A172 (cell line): ENCODE data around the gene NOG. TPM values are rescaled to one million over a fixed set of nuclear protein-coding genes. Genes with fewer than 3 reads are reported as not detected.

Source experiments
- DNase-seq: peaks from one replicate; pipeline ENCODE4 v3.0.0-alpha.2; 2015; ENCODE audit warnings: low spot score
- total RNA-seq: library from RNA; depleted of rRNA; stranded (reverse); fragments of >200 nt; shearing (Covaris generic); gene quantifications from 2 replicates; pipeline ENCODE4 v1.2.3, GENCODE V29; 2014; rRNA removed

NOG gene
- total RNA-seq, 1 experiment from 2014 or later = 94.6 TPM

GRCh38 chr17:56635641-56636040 lies 42.1 kb downstream of the NOG start:
- peak; percentile 52 for DNase-seq

- DNase-seq = no peak
Measured at GRCh38 chr17:56636265-56636664, 42.8 kb downstream of the NOG start.

DNA sequence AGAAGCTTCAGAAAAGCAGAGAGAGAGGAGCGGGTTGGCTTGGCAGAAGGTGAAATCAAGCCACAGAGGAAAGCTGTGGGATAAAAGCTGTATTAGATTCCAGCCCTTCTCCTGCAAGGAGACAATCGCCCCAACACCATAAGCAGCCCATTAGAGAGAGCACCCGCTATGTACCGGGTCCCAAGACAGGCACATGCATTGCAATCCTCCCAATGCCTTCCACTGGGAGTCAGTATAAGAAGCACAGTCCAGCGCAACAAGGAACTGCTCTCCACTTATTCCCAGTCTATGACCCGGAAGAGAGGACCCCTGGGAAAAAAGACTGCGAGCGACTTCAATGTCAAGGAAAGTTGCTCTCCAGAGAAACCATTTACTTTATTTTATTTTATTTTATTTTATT lies 43.8 kb downstream of the NOG start:
- DNase-seq = no peak

- DNase-seq = no peak
Measured at GRCh38 chr17:56638591-56639051, 45.1 kb downstream of the NOG start.

- DNase-seq = no peak
Measured at GRCh38 chr17:56639517-56639916, 46.0 kb downstream of the NOG start.

DNA sequence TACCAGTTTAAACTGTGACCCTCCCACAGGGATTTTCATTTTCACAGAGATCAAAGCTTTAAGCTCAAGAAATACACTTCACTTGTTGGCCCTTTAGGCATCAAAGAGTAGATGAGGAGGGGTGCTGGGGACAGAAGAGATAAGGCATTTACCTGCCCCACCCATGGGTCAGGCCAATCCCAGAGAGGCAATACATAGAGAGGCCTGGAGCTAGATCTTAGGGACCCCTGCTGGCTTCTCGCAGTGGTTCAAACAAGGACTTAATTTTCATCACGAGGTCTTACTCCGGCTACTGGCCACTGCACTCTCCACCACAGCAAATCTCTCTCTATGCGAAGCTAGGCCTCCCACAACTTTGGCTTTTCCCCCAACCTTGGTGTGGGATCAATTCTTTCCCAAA lies 46.6 kb downstream of the NOG start:
- no peak for DNase-seq

DNA sequence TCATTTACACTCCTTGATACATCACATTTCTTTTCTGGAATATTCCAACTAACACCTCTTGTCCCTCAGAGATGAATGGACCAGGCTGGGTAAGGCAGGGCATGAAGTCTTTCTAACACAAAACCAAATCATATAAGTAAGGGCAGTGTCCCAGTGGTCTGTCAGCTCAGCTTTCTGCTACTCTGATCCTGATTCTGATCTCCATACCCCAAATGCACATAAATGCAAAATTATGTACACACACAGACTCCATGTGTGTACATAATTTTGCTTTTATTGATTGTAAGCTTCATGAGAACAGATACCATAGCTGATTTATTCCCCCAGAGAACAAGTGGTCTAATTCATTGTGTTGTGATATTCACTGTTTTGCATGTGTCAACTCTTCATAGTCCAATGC lies 47.9 kb downstream of the NOG start:
- no peak for DNase-seq

DNA sequence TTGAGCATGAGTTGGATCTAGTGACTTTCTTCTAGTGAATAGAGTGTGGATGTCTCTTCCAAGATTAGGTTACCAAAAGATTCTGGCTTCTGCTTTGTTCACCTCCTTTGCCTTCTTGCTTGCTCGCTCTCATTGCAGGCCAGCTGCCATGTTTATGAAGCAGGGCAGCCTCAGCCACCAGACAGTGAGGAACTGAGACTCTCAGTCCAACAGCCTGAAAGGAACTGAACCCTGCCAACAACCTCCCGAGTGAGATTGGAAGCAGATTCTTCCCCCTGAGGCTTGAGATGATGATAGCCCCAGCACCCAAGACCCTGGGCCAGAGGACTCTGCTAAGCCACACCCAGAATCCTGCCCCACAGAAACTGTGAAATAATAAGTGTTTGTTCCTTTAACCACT lies 48.4 kb downstream of the NOG start:
- no peak for DNase-seq

DNA sequence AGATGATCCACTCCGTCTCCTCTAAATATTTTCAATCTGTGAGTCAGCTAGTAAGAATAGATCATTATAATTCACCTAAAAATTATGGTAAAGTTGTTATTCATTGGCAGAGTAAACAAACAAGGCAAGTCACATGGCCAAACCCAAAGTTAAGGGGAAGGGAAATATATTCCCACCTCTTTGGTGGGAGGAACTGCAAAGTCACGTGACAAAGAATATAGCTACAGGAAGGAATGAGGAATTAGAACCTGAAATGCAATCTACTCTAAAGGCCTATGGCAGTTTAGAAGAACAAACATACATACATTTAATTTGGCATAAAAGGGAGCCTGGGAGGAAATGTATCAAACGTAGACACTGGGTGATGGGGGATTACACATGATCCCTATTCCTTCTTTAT lies 48.9 kb downstream of the NOG start:
- no peak for DNase-seq

Other genes starting within 250 kb of the NOG start
- gene C17orf67, start 240.2 kb downstream of the NOG start, total RNA-seq = 0.76 and 1.8 TPM in 2 replicates
- 3.2 and 7.1 TPM in 2 replicates for gene DGKE, start 240.5 kb downstream of the NOG start, total RNA-seq